Activated CD8-positive, alpha-beta memory T cell treated with anti-CD3 and anti-CD28 coated beads for 4 hours (primary cell): ENCODE data around the gene DGKD.

Source experiments
- DNase-seq, 2 donors: peaks; one replicate each; pipeline ENCODE4 v3.0.0-alpha.2; 2020; ENCODE audit warnings: low read depth in 2 of 2

The DGKD gene

DNA sequence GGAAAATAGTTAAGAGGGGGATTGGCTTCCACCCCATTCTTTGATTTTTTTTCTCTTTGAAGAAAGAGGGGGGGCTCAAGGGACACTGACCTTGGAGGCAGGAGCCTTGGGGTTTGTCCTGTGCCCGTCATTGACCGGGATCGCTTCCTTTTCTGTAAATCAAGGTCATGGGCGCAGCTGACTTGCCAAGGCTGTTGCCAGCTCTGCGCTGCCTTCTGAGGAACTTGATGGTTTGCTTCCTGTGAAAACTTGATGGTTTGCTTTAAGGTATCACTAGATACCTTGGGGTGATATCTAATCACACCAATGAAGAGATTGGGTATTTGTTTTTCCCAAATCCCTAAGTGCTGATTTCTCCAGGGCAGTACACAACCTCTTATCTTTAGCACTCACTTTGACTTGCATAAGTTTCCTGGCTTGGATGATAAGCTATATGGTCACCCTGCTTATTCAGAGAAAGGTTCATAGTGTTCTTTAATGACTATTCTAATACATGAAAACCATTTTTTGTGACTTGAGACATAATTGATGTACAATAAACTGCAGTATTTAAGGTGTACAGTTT lies 56.0 kb downstream of the DGKD start:
- DNase-seq, result no peak

- DNase-seq, result no peak
Measured at GRCh38 chr2:233411162-233411561, 56.9 kb downstream of the DGKD start.

GRCh38 chr2:233412405-233412804 lies 58.1 kb downstream of the DGKD start:
- DNase-seq, result no peak

GRCh38 chr2:233413046-233413445 lies 58.8 kb downstream of the DGKD start:
- no peak for DNase-seq

DNA sequence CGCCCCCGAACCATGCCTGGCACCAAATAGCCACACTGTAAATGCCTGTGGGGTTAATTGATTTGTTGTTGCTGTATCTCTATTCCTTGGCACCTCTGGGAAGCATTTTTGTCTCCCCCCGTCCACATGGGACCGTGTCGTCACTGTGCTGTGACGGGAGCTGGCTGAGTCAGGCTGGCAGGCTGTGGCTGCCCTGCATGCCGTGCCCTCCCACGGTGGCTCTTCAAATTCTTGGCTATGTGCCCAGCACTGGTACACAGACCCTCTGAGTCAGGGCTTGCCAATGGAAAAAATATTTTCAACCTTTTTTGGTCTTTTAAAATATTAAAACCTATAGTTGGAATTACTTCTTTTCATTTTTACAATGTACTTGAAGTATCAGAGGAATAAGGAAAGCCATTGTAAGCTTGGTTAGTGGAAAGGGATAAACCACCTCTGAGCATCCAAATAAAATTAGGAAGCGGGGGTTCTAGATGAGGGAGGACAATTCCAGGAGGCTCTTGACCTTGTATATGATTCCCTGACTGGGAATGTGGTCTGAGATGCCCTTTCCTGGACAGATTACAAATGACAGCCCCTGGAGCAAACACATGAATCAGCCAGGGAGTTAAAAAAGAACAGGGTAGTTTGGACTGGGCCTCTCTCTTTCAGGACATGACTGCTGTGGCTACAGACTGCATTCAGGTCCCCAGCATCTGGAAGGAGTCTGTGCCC lies 59.4 kb downstream of the DGKD start:
- peak; percentile 59 to 71 for DNase-seq

GRCh38 chr2:233414273-233414654 lies 60.0 kb downstream of the DGKD start:
- DNase-seq, result no peak

DNA sequence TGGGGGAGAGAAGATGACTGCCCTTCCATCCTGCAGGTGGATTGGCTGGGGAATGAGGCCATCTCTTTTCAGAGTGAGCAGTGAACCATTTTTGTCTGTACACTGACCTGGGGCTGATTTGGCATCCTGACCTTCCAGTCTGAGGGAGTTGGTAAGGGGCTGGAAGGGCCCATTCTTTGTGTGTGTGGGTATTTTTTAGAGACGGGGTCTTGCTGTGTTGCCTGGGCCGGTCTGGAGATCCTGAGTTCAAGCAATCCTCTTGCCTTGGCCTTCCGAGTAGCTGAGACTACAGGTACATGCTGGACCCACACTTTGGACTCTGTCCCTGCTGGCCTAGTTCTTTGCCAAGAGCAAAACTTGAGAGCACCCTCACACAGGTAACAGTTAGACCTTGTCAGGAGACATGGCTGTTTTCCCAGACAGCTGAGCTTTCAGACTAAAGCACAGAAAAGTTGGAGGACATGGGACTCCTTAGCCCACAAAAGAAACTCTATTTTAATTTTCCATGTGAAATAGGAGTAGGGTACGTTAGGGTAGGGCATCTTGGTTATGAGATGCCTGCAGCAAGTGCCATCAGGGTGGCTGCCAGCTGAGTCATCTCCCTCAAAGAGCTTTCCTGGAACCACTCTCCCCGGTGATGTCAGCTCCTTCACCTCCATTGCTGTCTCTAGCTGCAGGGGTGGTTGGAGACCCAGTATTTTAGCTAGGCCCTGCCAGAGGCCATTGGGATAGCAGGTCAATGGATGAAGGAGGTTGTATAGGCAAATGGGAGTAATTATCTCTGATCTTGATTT lies 60.7 kb downstream of the DGKD start:
- peak; percentile 20 to 35 for DNase-seq

- no peak for DNase-seq
Measured at GRCh38 chr2:233416199-233416598, 61.9 kb downstream of the DGKD start.

DNA sequence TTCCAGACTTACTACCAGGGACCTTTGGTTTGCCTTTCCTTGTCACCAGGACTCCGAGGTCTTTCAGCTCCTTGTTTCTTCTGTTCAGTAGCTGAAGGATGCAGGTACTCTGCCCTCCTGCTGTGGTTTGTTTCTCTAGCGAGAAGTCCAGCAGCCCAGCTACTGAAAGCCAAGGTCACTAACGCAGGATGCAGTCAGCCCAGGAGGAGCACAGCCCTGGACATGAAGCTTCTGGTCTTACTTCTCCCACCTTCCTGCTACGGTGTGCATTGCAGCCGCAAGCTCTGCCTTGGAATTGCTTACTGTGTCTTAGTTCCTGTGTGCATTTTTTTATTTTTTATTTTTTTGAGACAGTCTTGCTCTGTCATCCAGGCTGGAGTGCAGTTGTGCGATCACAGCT lies 62.4 kb downstream of the DGKD start:
- DNase-seq, result no peak

GRCh38 chr2:233417282-233417681 lies 63.0 kb downstream of the DGKD start:
- no peak for DNase-seq

DNA sequence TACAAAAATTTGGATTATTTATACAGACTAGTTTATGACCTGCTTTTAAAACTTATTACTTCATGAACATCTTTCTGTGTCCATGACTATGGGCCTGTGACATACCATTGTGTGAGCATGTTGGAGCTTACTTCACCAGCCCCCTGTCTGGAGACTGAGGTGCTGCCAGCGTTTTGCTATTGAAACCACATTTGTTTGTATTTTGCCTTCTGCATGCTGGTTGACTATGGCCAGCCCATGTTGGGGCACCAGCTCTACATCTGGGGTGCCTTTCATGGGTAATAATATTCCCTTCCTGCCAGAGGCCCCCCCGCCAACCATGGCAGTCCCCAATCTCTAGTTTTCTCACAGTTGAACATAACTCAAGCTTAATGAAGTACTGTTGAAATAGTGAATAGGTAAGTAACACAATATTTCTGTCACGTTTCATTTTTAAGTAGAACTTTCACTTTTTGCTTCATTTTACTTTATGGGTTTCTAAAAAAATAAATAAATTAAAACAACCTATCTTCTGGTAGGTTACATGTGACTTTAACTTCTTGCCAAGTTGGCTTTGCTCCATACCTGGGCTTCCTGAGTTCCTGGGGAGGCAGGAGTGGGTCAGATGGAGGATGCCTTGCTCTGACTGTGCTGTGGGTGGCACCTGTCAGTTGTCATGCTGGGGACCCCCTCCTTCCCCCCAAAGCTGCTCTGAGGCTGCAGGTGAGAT lies 63.9 kb downstream of the DGKD start:
- no peak for DNase-seq

- DNase-seq, result peak in 1 of 2 donors; percentile 14
Measured at GRCh38 chr2:233418761-233419546, 64.7 kb downstream of the DGKD start.

DNA sequence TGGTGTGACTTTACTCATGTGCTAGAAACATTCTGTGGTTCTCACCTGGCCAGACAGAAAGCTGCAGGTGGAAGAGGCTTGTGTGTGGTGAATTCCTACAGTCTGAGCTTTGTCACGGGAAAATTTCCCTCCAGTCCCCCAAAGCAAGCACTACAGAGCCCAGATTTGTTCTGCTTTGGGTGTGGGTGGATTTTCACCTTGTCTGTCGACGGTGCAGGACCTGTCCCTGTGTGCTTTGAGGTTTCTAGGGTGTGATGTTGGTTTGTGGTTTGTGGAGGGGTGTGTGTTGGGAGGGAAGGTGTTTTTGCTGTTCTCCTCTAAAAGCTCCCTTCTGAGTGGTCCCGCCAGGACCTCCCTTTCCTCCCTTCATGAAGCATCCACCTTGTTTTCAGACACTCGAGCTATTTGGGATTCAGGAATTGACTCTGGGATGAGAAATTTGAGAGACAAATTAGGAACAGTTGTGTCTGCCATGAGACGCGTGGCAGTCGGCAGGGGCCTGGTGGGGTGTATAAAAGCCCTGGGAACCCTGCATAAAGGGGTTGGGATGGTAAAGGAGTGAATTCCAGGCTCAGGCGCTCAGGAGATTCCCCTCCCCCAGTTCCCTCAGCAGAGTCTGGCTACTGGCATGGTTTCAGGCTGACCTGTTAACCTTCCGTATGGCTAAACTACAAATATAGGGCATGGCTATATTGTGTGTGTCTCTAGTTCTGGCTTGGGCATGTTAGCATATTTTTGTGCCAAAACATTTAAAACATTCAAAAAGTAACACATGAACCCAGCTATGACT lies 65.5 kb downstream of the DGKD start:
- peak in 1 of 2 donors; percentile 27 for DNase-seq

GRCh38 chr2:233421091-233421816 lies 67.0 kb downstream of the DGKD start:
- DNase-seq, result no peak

- DNase-seq, result peak; percentile 19 to 28
Measured at GRCh38 chr2:233422050-233422639, 67.9 kb downstream of the DGKD start.

GRCh38 chr2:233422649-233423551 lies 68.6 kb downstream of the DGKD start:
- no peak for DNase-seq

DNA sequence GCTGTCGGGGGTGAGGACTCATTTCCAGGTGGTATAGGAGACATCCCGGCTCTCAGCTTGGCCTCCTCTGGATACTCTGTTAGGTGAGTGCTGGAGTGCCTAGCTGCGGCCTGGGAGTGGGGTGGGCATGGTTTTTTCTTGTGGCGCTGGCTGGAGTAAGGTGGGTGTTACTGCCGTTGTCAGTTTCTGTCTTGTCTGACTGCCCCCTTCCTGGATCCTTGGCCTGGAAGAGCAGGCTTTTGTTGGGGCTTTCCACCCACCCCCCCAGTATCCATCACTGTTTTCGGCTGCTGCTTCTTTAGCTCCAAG lies 69.2 kb downstream of the DGKD start:
- no peak for DNase-seq

GRCh38 chr2:233424154-233424951 lies 70.1 kb downstream of the DGKD start:
- no peak for DNase-seq
